OCI-LY7 (cell line): ENCODE results near the gene ARHGAP26.

Experiments used
- CTCF ChIP-seq: fragments of 200-600 bp; sonication (generic); conservative IDR thresholded peaks from 2 replicates; pipeline ENCODE4 v1.5.1; 2014; ENCODE audit warnings: mild to moderate bottlenecking, antibody characterized with exemption, low read length, moderate library complexity, mixed read lengths
- EZH2phosphoT487 ChIP-seq: fragments of 200-600 bp; sonication (generic); IDR thresholded peaks from 2 replicates; pipeline ENCODE4 v1.6.1; 2018; ENCODE audit warnings: low read depth, borderline replicate concordance, mild to moderate bottlenecking, mixed run types, antibody characterized with exemption, low read length, moderate library complexity, mixed read lengths

DNA sequence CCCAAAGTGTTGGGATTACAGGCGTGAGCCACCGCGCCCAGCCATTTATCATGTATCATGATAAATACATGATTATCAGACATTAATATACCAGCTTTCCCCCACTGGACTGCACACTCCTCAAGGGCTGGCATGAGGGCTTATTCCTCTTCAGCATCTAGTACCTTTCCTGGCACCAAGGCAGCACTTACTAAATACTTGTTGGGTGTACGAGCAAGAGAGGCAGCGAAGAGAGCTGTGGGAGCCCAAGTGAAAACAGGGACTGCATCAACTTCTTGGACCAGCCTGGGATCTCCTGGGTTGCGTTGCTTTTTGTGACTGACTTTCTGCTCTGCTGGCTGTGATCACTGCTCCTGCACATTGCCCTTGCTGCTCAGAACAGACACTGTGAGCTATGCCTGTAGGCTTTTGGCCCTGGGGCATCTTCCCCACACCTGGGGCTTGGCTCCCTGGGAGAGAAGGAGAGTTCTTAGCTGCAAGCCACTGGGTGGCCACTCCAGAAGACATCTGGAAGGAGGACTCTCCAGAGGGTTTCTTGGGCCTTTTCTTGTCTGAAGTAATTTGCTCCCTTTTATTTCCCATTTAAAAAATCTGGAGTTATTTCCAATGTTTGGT is 409.1 kb downstream of the ARHGAP26 start:
- TF ChIP-seq CTCF (no peak), EZH2phosphoT487 (no peak)
